ENCODE data around the gene KMT5B. TPM values are rescaled to one million over a fixed set of nuclear protein-coding genes. Genes with fewer than 3 reads are reported as not detected.

KMT5B gene
- total and polyA plus RNA-seq, 2 of the 13 experiments (the other 11 are each of a cell fraction or from before 2014, with no cell fraction given) = 17.6 to 23.7 TPM

GRCh38 chr11:68258363-68258765 lies 45.3 kb upstream of the KMT5B start:
- in situ Hi-C loops (cut with HindIII; ENCODE audit: extremely low pct_ligation_motif_present, low pct_unique_long_range_greater_than_20kb) (loop anchor here (5.0 kb wide), 2 partner anchors 39 to 189 kb away; no protein-coding TSS in a partner anchor), intact Hi-C loops (cut with micrococcal nuclease; ENCODE audit: unreplicated experiment) (loop anchor here (5.0 kb wide), 1 partner anchor 59 kb away; no protein-coding TSS in a partner anchor)
- no peak overlapping the region for H3K27ac ChIP-seq (ENCODE audit: extremely low read length, insufficient read depth, low read length)
- H3K36me3 ChIP-seq (replicated peaks in 1 of 2; ENCODE audit: control insufficient read depth in 1 of 2, insufficient read depth in 2 of 2, low read length in 2 of 2) = peaks cover 9 to 27% of the 10 kb centered on the region in 2 experiments
- H3K27me3 ChIP-seq (ENCODE audit: control insufficient read depth in 1 of 2, insufficient read depth in 2 of 2, low read length in 2 of 2) = no peaks in the 10 kb centered on the region; a peak in 1 of 5 replicates
- peaks cover 33% of the 10 kb centered on the region for H3K4me1 ChIP-seq (ENCODE audit: insufficient read depth, low read length)
- no TSS peak for BruUV-seq (replicated peaks)
- ChIA-PET CTCF (ENCODE audit: low intra/inter-chr PET ratio, low total read pairs) (interaction anchor here (2.1 to 2.3 kb wide), 2 partner anchors 39 to 125 kb away, joined by 9 to 43 read pairs; no protein-coding TSS in a partner anchor), POLR2A (interaction anchor here (1.5 to 6.6 kb wide), 5 partner anchors 8 to 56 kb away, joined by 4 to 127 read pairs (median 18); partner anchors contain the start of gene C11orf24)
- H3K79me2 ChIP-seq (ENCODE audit: insufficient read depth, low read length) = no peaks in the 10 kb centered on the region
- no peak overlapping the region for H3K9ac ChIP-seq (ENCODE audit: insufficient read depth, low read depth, low read length)
- no peak for FAIRE-seq
- H3K4me2 ChIP-seq (ENCODE audit: low read depth, low read length) = no peak overlapping the region
- no peaks in the 10 kb centered on the region for H3K9me3 ChIP-seq (ENCODE audit: low read length)
- TF ChIP-seq AGO2 (optimal IDR thresholded peaks at IDR 0.05; ENCODE audit: low read depth, low read length) (peak; percentile 65), ZNF280B (CRISPR knock-in tag; IDR thresholded peaks at IDR 0.05; ENCODE audit: borderline replicate concordance) (no peak)
- H4K20me1 ChIP-seq (ENCODE audit: insufficient read depth, low read length) = no peaks in the 10 kb centered on the region
- no peak overlapping the region for H2AFZ ChIP-seq (ENCODE audit: low read length)
- no peak overlapping the region for H3K4me3 ChIP-seq (replicated peaks in 1 of 3; ENCODE audit: insufficient read depth in 1 of 3, low read depth in 2 of 3, low read length in 3 of 3)
- WGBS (ENCODE audit: low lambda C conversion rate) = 95% methylated on average over 13 of the region's 13 CpGs
- no peak for DNase-seq (ENCODE audit: low spot score)
- no peak for ATAC-seq

- Histone ChIP-seq H3K4me1 (ENCODE audit: insufficient read depth, low read length) (peaks cover 33% of the 10 kb centered on the region), H3K36me3 (replicated peaks in 1 of 2; ENCODE audit: control insufficient read depth in 1 of 2, insufficient read depth in 2 of 2, low read length in 2 of 2) (peaks cover 9 to 21% of the 10 kb centered on the region in 2 experiments), H3K27ac (ENCODE audit: extremely low read length, insufficient read depth, low read length) (no peak overlapping the region), H3K27me3 (ENCODE audit: control insufficient read depth in 1 of 2, insufficient read depth in 2 of 2, low read length in 2 of 2) (no peaks in the 10 kb centered on the region; a peak in 1 of 5 replicates), H3K9me3 (ENCODE audit: low read length) (no peaks in the 10 kb centered on the region), H3K4me2 (ENCODE audit: low read depth, low read length) (peak overlapping the region; percentile 52), H4K20me1 (ENCODE audit: insufficient read depth, low read length) (no peaks in the 10 kb centered on the region), H3K4me3 (replicated peaks in 1 of 3; ENCODE audit: insufficient read depth in 1 of 3, low read depth in 2 of 3, low read length in 3 of 3) (peak overlapping the region in 1 of 3 experiments; percentile 17; a peak in 1 of 6 replicates), H2AFZ (ENCODE audit: low read length) (no peak overlapping the region), H3K79me2 (ENCODE audit: insufficient read depth, low read length) (no peaks in the 10 kb centered on the region), H3K9ac (ENCODE audit: insufficient read depth, low read depth, low read length) (peak overlapping the region; percentile 11; the same call in 1 of the 2 replicates)
- CTCF ChIA-PET (ENCODE audit: low intra/inter-chr PET ratio, low total read pairs) = interaction anchor here (0.7 to 2.3 kb wide), 5 partner anchors 13 to 189 kb away, joined by 3 to 43 read pairs (median 3); no protein-coding TSS in a partner anchor
- POLR2A ChIA-PET = interaction anchor here (1.0 to 6.6 kb wide), 7 partner anchors 8 to 122 kb away, joined by 3 to 127 read pairs (median 11); partner anchors contain the start of gene C11orf24
- peak; percentile 83 for DNase-seq (ENCODE audit: low spot score)
- peak; percentile 48 for FAIRE-seq
- BruUV-seq (replicated peaks) = no TSS peak
- intact Hi-C loops (cut with micrococcal nuclease; ENCODE audit: unreplicated experiment) = loop anchor here (1.0 to 5.0 kb wide), 5 partner anchors 41 to 189 kb away; no protein-coding TSS in a partner anchor
- ATAC-seq = peak; percentile 76
- in situ Hi-C loops (cut with HindIII; ENCODE audit: extremely low pct_ligation_motif_present, low pct_unique_long_range_greater_than_20kb) = loop anchor here (5.0 kb wide), 2 partner anchors 40 to 190 kb away; no protein-coding TSS in a partner anchor
- 27% methylated on average over 12 of the region's 22 CpGs for WGBS (ENCODE audit: low lambda C conversion rate)
- TF ChIP-seq BCL3 (CRISPR knock-in tag; IDR thresholded peaks at IDR 0.05) = peak; percentile 75
- TF ChIP-seq RFX3 (CRISPR knock-in tag; IDR thresholded peaks at IDR 0.05) = no peak
- no peak for TF ChIP-seq SYNCRIP (IDR thresholded peaks at IDR 0.05; ENCODE audit: insufficient read depth, low read depth, low read length)
- peak; percentile 44; the same call in 1 of the 2 replicates for TF ChIP-seq ZNF263 (CRISPR knock-in tag; IDR thresholded peaks at IDR 0.05)
- 0 out of 2 replicates have a peak, but pooled peaks have one; percentile 59 for TF ChIP-seq ZNF546 (CRISPR knock-in tag; conservative IDR thresholded peaks at IDR 0.05)
- TF ChIP-seq PAF1 (CRISPR knock-in tag; IDR thresholded peaks at IDR 0.05) = no peak
- TF ChIP-seq TBX2 (CRISPR knock-in tag; IDR thresholded peaks at IDR 0.05; ENCODE audit: borderline replicate concordance) = peak; percentile 44; the same call in 1 of the 2 replicates
- no peak for TF ChIP-seq TERF1 (CRISPR knock-in tag; IDR thresholded peaks at IDR 0.05)
- TF ChIP-seq ZNF367 (CRISPR knock-in tag; IDR thresholded peaks at IDR 0.05; ENCODE audit: borderline replicate concordance) = no peak
These were observed 44.6 kb upstream of the KMT5B start for GRCh38 chr11:68257477-68258362.

All from HepG2 (cell line).